Colonic mucosa (tissue), 4 donors: ENCODE measurements around the gene IL12RB1. TPM values are rescaled to one million over a fixed set of nuclear protein-coding genes. Genes with fewer than 3 reads are reported as not detected.
A peak's percentile ranks its signal among the peaks of the same experiment; 100 is the strongest.

ENCODE experiments used
- DNase-seq: peaks from one replicate; pipeline ENCODE4 v3.0.0-alpha.2; 2020
- H3K27ac ChIP-seq: fragments of 200-600 bp; one replicate; pipeline ENCODE4 v1.8.0; 2021
- H3K27me3 ChIP-seq: fragments of 200-600 bp; one replicate; pipeline ENCODE4 v1.8.0; 2021
- H3K36me3 ChIP-seq: fragments of 200-600 bp; one replicate; pipeline ENCODE4 v1.8.0; 2021
- H3K4me1 ChIP-seq: fragments of 200-600 bp; one replicate; pipeline ENCODE4 v1.8.0; 2021; ENCODE audit warnings: mild to moderate bottlenecking
- H3K4me3 ChIP-seq: fragments of 200-600 bp; one replicate; pipeline ENCODE4 v1.8.0; 2021
- H3K9ac ChIP-seq, 2 donors: one replicate each; pipeline ENCODE4 v1.7.0; 2013; ENCODE audit warnings: control low read depth in 2 of 2, low read depth in 2 of 2, low read length in 2 of 2
- H3K9me3 ChIP-seq: fragments of 200-600 bp; one replicate; pipeline ENCODE4 v1.8.0; 2021
- CTCF ChIP-seq: fragments of 200-600 bp; IDR thresholded peaks from one replicate; pipeline ENCODE4 v1.8.0; 2022; ENCODE audit warnings: antibody characterized with exemption, mild to moderate bottlenecking
- intact Hi-C: fragments of 100-400 bp; cut with DNase I; formaldehyde crosslinking; loops from one replicate; pipeline ENCODE4 v1.14.1; 2022
- total RNA-seq, 2 donors: library from RNA; stranded (reverse); fragmentation: NEBNext Ultra II Directional in 1 of 2; extraction: Animal tissue kit (Norgen Biotek cat#: 25700) in 1 of 2; gene quantifications; one replicate each; pipeline ENCODE4 v1.2.1, GENCODE V29; 2021
- donor health status: healthy.
- donor health status: DM: no; HTN: no; CAD: no.
- donor health status: DM: no; HTN: no; CAD: no.

The IL12RB1 gene
- total RNA-seq, 2 donors from 2014 or later = 0.53 to 1.1 TPM

GRCh38 chr19:18121166-18121565 lies 34.4 kb upstream of the IL12RB1 start:
- peaks cover 8% of the 10 kb centered on the region for H3K4me1 ChIP-seq
- no peaks in the 10 kb centered on the region for H3K27me3 ChIP-seq
- TF ChIP-seq CTCF = no peak
- intact Hi-C loops = no loop called here
- H3K9ac ChIP-seq = no peak overlapping the region
- no peak overlapping the region for H3K4me3 ChIP-seq
- H3K27ac ChIP-seq = no peak overlapping the region
- no peak for DNase-seq
- peaks cover 7% of the 10 kb centered on the region for H3K36me3 ChIP-seq
- H3K9me3 ChIP-seq = no peaks in the 10 kb centered on the region

GRCh38 chr19:18120127-18120526 lies 33.4 kb upstream of the IL12RB1 start:
- H3K36me3 ChIP-seq = peaks cover 7% of the 10 kb centered on the region
- no peak overlapping the region for H3K27ac ChIP-seq
- intact Hi-C loops = no loop called here
- H3K9me3 ChIP-seq = no peaks in the 10 kb centered on the region
- H3K4me1 ChIP-seq = peaks cover 8% of the 10 kb centered on the region
- no peak overlapping the region for H3K4me3 ChIP-seq
- no peak for TF ChIP-seq CTCF
- H3K9ac ChIP-seq = no peak overlapping the region
- H3K27me3 ChIP-seq = no peaks in the 10 kb centered on the region
- DNase-seq = no peak

GRCh38 chr19:18119717-18120105 lies 33.0 kb upstream of the IL12RB1 start:
- Histone ChIP-seq H3K4me1 (peaks cover 8% of the 10 kb centered on the region), H3K27ac (peak overlapping the region; percentile 63), H3K4me3 (no peak overlapping the region), H3K9me3 (no peaks in the 10 kb centered on the region), H3K27me3 (no peaks in the 10 kb centered on the region), H3K36me3 (peaks cover 7% of the 10 kb centered on the region), H3K9ac (peak overlapping the region; percentile 8 to 47)
- intact Hi-C loops = no loop called here
- DNase-seq = no peak
- TF ChIP-seq CTCF = no peak

- no peaks in the 10 kb centered on the region for H3K27me3 ChIP-seq
- no peak for TF ChIP-seq CTCF
- H3K9ac ChIP-seq = peak overlapping the region; percentile 8 to 76
- peaks cover 8% of the 10 kb centered on the region for H3K4me1 ChIP-seq
- H3K27ac ChIP-seq = peak overlapping the region; percentile 63
- DNase-seq = no peak
- intact Hi-C loops = no loop called here
- H3K4me3 ChIP-seq = no peak overlapping the region
- peaks cover 5% of the 10 kb centered on the region for H3K36me3 ChIP-seq
- H3K9me3 ChIP-seq = no peaks in the 10 kb centered on the region
These were observed 32.4 kb upstream of the IL12RB1 start for GRCh38 chr19:18119013-18119716.

GRCh38 chr19:18118420-18119012 lies 31.8 kb upstream of the IL12RB1 start:
- TF ChIP-seq CTCF = no peak
- Histone ChIP-seq H3K9ac (peak overlapping the region; percentile 76 to 81), H3K9me3 (no peaks in the 10 kb centered on the region), H3K4me1 (peaks cover 8% of the 10 kb centered on the region), H3K27me3 (no peaks in the 10 kb centered on the region), H3K4me3 (peak overlapping the region; percentile 73), H3K36me3 (no peaks in the 10 kb centered on the region), H3K27ac (peak overlapping the region; percentile 63)
- intact Hi-C loops = no loop called here
- no peak for DNase-seq
